DMS79 (cell line): ENCODE measurements around the gene MRPL57.
"Not testable (repeated sequence)": the region's sequence is repeated elsewhere in the genome, so short reads cannot be mapped to it uniquely, and the experiment has no call there.

ENCODE experiments used
- DNase-seq: peaks from one replicate; lab custom pipeline; 2025; lab: John Stamatoyannopoulos, UW

MRPL57 gene

DNA sequence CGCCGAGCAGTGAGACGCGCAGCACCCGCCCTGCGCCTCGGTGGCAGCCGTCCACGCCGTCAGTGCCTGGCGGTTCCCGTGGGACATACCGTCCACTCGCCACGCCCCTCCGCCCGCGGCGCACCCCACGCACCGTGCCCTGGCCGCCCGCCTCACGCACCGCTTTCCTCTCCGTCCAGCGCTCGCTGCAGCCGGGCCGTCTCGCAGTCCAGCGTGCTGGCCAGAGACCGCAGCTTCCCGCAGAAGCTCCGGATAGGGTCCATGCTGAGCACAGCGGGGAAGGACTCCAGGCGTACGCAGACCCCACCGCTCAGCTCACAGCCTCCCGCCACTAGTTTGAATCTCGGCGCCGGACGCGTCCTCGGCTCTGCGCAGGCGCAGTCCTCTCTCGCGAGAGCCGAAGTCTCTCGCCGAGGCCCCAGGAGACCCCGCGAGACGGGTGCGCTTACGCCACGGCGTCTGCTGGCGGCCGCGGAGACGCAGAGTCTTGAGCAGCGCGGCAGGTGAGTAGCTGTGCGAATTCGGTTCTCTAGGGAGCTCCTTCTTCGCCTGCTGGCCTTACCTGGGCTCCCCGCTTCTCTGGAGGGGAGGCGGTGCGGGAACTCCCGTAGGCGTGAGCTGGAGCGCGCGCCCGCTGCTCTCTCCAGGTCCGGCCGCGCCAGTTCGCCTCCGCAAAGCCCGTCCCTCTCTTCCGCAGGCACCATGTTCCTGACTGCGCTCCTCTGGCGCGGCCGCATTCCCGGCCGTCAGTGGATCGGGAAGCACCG lies at the start of gene MRPL57, which contains the start of gene SKA3:
TSS of gene MRPL57 (plus strand) at position 444 of the 767 bp plus-strand sequence. CDS start at position 703, 259 bp downstream.
TSS of gene SKA3 (minus strand) at position 338 of the 767 bp plus-strand sequence. CDS start at position 263, 75 bp downstream.
- DNase-seq, result peak; percentile 63

DNA sequence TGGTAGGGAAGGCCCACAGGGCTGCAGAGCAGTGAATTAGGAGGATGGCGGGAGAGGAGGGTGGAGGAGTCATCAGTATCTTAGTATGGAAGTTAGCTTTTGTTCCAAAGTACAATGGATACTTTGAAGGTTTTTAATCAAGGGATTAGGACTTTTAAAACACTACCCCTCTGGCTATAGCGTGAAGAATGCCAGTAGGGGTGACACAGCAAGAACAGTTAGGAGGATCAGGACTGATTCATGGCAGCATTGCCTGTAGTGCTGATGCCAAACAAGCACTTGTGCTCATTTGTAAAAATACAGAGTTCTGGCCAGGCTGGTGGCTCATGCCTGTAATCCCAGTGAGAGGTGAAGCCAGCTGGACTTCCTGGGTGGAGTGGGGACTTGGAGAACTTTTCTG lies 46.3 kb upstream of the MRPL57 start:
- DNase-seq, result no peak

DNA sequence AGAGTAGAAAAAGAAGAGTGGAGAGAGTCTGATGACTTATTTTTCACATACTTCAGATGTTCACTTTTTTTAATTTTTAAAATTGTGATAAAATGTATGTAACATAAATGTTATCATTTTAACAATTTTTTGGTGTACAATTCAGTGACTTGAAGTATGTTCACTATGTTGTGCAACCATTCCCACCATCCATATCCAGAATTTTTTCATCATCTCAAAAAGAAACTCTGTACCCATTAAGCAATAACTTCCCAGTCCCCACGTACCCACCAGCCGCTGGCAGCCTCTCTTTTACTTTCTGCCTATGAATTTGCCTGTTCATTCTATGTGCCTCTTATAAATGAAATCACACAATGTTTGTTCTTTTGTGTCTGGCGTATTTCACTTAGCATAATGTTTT lies 43.4 kb upstream of the MRPL57 start:
- no peak for DNase-seq

- no peak for DNase-seq
These were observed 42.0 kb upstream of the MRPL57 start for GRCh38 chr13:21134475-21134874.

GRCh38 chr13:21135833-21136232 lies 40.6 kb upstream of the MRPL57 start:
- not testable (repeated sequence) for DNase-seq

DNA sequence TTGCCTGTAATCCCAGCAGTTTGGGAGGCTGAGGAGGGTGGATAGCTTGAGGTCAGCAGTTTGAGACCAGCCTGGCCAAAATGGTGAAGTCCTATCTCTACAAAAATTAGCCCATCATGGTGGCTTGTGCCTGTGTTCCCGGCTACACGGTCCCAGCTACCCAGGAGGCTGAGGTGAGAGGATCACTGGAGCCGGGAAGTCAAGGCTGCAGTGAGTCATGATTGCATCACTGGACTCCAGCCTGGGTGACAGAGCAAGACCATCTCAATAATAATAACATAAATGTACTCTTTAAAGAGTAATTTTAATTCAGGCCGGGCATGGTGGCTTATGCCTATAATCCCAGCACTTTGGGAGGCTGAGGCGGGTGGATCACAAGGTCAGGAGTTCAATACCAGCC lies 38.8 kb upstream of the MRPL57 start:
- no peak for DNase-seq

DNA sequence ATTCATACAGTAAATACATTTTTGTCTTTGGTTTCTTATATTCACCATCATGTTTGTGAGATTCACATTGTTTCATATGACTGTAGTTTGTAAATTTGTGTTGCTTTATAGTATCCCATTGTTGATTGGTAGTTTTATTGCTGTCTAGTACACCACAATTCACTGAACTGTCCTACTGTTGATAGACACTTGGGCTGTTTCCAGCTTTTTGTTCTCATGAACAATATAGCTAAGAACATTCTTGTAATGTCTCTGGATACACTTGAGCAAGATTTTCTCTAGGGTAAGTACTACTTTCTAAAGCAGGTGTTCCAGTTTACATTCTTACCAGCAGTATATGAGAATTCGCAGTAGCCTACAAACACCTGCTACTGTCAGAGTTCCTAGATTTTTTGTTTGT lies 37.9 kb upstream of the MRPL57 start:
- DNase-seq, result no peak

GRCh38 chr13:21139374-21139773 lies 37.1 kb upstream of the MRPL57 start:
- DNase-seq, result no peak

DNA sequence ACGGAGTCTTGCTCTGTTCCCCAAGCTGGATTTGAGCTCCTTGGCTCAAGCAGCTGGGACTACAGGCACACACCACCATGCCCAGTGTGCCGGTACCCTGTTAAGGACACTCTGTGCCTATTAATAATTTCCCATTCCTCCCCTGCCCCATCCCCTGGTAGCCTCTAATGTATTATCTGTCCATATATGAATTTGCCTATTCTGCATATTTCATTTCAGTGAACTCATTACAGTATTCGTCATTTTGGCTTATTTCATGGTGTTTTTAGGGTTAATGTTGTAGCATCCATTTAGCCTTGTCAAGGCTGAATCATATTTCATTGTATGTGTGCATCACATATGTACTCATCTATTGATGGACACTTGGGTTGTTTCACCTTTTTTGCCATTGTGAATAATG lies 33.7 kb upstream of the MRPL57 start:
- DNase-seq, result no peak

DNA sequence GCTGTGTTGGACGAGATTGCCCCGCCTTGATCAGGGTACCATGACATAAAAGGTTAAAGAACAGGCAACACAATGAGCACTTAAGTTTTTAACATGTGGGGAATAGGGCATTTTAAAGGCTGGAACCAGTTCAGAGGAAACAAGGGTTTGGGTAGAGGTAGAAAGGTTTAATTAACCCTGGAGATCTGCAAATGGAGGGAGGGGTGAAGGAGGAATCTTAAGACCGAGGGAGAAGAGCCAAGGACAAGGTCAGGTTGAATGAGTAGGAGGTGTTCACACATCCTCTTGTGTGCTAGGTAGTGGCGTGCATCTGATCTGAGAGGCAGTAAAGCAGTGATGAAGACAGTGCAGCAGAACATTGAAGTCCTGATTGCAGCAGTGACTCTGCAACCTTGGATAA lies 28.6 kb upstream of the MRPL57 start:
- DNase-seq, result no peak

DNA sequence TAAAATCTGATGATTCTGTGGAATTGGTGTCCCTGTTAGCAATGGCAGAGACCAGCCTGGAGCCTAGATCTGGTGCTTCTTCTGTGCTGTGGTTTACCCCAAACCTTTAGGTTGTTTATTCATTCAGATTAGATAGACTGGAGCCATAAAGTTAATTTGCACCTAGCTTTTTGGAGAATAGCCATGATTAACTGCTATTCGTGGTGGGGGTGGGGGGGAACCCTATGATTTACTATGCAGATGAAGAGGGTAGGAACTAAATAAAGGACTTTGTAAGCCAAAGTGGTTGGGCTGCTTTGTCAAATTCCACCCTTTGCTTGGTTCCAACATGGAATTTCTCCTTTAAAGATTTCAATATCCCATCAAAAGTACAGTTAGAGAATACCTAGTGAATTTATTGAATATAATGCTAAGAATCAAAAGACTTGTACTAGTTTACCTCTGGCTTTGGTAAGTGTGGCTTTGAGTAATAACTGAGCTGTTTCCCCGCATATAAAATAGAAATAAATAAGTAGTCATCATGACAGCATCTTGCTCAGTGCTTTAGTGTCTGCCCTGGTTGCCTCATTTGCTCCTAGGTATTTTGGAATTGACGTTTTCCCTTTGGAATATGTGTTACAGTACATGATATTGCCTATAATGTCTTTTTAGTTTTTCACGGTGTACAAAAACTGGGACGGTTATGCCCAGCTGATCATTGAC lies 27.8 kb upstream of the MRPL57 start:
- DNase-seq, result no peak

DNA sequence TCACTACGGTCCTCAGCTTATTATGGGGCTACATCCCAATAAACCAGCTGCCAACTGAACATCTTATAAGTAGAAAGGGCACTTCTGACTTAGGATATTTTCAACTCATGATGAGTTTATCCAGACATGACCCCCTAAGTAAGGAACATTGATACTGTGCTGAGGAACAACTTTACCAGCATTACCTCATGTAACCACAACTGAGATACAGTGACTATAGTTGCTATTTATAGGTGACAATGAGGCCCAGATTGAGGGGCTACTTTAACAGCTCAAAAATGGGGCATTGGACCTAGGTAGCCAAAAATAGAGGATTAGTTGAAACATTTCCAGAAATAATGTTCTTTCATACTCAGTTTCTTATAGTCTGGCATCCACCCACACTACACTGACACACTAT lies 26.9 kb upstream of the MRPL57 start:
- DNase-seq, result no peak

DNA sequence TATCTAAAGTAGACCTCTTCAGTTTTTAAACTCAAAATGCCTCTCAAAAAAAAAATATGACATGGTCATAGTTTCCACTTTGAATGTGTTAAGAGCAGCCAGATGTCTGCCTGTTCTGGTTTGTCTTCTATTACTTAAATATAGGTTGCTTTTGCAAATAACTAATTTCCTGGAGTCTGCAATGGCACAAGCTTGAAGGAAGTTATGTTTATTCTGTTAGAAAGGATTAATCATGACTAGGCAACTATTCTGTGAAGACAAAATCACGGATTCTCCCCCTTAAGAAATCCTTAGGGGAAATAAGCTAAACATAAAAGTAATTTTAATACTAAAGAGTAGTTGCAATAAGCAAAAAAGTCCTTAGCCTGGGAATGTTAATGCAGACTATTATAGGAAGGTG lies 26.4 kb upstream of the MRPL57 start:
- DNase-seq, result no peak

- no peak for DNase-seq
These were observed 24.1 kb upstream of the MRPL57 start for GRCh38 chr13:21152251-21152899.

DNA sequence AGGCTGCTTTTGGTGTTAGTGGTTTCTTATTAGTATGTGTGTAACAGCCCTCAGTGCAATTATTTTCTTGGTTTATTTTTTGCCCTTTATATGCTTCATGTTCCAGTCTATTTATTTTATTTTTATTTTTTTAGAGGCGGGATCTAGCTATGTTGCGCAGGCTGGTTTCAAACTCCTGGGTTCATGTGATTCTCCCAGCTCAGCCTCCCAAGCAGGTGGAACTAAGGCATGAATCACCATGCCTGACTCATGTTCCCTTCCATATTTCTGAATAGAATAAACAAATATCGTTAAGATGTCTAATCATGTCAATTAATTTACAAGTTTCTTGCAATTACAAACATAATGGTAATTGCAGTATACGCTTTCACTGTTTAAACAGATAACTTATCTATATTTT lies 11.8 kb upstream of the MRPL57 start:
- no peak for DNase-seq

GRCh38 chr13:21165606-21166005 lies 10.9 kb upstream of the MRPL57 start:
- DNase-seq, result not testable (repeated sequence)

DNA sequence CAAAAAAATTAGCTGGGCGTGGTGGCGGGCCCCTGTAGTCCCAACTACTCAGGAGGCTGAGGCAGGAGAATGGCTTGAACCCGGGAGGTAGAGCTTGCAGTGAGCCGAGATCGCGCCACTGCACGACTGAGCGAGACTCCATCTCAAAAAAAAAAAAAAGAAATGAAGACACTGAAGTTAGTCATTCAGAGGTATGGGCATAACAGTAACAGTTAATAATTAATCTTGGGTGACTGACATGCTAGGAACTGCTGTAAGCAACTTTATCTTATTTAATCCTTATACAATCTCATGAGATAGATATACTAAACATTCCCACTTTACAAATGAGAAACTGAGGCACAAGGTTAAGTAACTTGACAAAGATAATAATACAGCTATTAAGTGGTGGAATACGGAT lies 5.0 kb upstream of the MRPL57 start:
- DNase-seq, result no peak

- not testable (repeated sequence) for DNase-seq
These were observed 2.7 kb upstream of the MRPL57 start for GRCh38 chr13:21173767-21174166.

- no peak for DNase-seq
These were observed 723 bp upstream of the MRPL57 start for GRCh38 chr13:21175656-21176214.

DNA sequence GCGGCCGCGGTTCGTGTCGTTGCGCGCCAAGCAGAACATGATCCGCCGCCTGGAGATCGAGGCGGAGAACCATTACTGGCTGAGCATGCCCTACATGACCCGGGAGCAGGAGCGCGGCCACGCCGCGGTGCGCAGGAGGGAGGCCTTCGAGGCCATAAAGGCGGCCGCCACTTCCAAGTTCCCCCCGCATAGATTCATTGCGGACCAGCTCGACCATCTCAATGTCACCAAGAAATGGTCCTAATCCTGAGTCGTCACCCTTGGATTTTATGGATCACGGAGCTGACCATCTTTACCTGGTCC lies 475 bp downstream of the MRPL57 start:
- DNase-seq, result no peak

DNA sequence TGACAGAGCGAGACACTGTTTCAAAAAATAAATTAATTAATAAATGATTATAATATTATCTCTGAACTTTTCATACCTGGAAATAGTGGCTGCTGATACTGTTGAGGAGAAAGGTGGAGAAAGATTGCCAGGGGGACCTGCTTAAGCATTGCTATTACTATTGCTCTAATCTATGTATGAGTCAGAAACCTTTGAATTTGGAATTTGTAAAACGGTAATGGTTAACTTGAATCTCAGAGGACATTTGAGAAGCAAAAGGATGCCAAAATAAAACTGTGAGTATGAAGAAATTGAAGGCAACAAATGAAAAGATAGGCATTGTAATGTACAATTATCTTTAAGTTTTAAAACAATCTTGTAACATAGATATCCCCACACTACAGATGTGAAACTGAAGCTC lies 5.2 kb downstream of the MRPL57 start:
- no peak for DNase-seq

DNA sequence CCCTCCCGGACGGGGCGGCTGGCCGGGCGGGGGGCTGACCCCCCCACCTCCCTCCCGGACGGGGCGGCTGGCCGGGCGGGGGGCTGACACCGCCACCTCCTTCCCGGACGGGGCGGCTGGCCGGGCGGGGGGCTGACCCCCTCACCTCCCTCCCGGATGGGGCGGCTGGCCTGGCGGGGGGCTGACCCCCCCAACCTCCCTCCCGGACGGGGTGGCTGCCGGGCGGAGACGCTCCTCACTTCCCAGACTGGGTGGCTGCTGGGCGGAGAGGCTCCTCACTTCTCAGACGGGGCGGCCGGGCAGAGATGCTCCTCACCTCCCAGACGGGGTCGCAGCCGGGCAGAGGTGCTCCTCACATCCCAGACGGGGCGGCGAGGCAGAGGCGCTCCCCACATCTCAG lies 10.0 kb downstream of the MRPL57 start:
- not testable (repeated sequence) for DNase-seq

DNA sequence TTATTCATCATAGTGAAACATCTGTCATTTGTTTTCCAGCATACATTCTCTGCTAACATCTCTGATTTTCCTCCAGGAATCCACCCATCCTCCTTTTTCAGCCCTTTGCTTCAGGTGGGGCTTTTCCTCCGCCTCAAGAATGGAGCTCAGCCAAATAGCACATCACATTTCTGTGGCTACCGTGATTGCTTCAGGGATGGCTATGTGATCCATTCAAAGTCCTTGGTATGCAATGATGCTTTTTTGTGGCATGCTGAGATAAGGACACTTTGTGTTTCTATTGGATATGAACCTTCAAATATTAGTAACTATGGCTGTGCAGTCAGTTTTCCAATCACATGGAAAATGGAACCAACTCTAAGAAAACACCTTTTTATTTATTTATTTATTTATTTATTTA lies 18.3 kb downstream of the MRPL57 start:
- DNase-seq, result not testable (repeated sequence)
